ENCODE results near the gene RAB8B.

RAB8B gene

DNA sequence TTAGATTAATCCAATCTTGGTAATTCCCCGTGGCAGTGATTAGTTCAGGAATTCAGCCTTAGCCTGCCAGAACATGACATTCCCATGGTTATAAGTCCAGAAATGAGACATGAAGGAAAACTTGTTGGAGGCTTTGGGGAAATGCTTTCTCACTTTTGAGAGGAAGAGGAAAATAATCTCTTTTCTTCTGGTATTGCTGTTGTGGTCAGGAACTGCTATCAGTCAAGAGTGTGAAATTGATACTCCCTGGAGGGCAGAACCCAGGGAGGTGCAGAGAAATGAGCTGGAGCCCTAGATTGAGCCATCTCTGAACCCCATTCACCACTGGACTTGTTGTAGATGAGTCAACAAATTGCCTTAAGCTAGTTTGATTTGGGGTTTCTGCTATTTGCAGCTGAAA, 49.4 kb downstream of the RAB8B start:
- no peak for DNase-seq

DNA sequence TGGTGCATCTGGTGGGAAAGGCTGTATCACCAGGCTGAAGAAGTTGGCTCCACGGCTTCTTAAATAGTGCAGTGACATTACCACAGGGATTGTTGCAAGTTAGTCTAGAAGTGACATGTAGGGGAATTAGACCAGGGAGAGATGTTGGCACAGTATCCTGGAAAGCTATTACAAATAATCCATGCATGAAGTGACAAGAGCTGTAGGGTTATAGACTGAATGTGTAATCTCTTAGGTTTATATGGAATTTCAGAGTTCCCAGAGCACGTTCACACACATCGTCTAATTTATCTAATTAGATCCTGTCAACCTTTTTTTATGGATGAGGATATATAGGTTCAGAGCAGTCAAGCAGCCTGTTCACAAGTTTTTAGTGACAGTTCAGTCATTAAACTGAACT, 50.7 kb downstream of the RAB8B start:
- DNase-seq, result no peak

DNA sequence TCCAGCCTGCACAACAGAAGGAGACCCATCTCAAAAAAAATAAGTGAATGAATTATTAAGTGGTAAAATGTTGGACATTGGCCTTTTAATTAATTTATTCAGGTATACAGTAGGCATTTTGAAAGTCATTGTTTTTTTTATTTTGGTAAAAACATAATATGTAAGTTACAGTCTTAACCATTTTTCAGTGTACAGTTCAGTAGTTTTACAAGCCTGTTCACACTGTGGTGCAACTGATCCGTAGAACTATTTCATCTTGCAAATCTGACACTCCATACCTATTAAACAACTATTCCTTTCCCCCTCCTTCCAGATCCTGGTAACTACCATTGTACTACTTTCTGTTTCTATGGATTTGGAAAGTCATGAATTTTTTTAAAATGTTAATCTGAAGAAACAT, 51.9 kb downstream of the RAB8B start:
- no peak for DNase-seq

DNA sequence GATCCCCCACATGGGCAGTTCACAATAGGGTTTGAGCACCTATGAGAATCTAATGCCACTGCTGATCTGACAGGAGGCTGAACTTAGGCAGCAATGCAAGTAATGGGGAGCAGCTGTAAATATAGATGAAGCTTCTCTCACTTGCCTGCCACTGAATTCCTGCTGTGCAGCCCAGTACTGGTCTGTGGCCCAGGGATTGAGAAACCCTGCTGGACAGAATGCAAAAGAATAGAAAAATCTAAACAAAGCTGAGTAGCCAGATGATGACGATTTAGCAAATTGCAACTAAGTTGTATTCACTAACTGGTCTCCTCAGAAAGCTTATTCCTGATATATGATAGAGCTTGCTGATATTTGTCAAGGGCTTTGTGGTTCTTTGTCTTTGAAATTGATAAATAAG, 53.7 kb downstream of the RAB8B start:
- no peak for DNase-seq

DNA sequence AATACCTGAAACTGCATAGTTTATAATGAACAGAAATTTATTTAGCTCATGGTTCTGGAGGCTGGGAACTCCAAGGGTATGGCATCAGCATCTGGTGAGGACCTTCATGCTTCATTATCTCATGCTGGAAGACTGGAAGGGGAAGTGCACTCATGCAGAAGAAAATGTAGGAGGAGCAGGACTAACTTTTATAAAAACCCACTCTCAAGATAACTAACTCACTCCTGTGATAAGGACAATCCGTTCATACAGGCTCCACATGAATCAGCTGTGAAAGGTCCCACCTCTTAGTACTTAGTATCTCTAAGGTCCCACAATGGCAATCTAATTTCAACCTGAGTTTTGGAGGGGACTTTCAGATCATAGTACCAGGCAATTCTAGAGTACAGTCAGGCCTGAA, 54.4 kb downstream of the RAB8B start:
- DNase-seq, result no peak

DNA sequence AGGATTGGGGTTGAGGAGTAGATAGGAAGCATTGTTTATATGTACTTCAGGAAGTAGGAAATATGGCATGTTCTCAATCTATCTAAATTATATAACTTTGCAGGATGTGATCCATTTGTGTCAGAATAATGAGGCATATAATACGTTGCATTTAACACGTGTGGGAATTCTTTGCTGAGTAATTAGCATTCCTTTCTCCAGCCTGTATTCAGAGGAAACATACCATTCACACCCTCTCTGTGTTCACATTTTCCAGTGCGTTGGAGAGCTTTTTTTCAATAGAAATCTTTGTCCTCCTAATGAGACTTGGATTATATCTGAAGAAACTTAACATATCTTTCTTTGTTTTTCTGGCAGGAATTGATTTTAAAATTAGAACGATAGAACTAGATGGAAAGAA, 55.0 kb downstream of the RAB8B start:
- DNase-seq, result no peak

DNA sequence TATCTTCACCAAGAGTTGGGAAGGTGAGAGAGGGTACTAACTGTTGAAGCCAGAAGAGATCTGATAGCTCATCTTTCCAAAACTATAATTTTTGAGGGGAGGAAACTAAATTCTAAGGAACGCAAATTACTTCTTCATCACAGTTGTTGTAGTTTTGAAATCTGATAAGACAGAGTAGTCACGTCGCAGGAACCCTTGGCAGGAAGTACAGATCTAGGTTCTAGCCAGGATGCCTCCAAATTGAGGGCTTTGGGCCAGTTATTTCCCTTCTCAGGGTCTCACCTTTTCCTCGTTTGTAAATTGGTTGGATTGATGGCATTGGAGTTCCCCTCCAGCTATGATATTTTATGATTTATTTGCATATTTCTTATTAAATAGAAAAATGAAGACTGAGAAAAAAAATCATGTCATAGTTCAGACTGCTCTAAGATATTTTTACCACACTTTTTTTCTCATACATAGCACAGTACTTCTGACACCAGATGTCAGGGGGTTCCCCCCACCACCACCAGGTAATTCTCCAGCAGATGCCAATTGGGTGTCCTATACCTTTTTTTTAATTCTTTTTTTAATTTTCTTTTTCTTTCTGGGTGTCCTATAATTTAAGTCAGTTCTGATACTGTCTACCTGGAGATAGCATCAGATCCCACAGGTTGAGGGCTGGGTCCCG, 55.7 kb downstream of the RAB8B start:
- no peak for DNase-seq

DNA sequence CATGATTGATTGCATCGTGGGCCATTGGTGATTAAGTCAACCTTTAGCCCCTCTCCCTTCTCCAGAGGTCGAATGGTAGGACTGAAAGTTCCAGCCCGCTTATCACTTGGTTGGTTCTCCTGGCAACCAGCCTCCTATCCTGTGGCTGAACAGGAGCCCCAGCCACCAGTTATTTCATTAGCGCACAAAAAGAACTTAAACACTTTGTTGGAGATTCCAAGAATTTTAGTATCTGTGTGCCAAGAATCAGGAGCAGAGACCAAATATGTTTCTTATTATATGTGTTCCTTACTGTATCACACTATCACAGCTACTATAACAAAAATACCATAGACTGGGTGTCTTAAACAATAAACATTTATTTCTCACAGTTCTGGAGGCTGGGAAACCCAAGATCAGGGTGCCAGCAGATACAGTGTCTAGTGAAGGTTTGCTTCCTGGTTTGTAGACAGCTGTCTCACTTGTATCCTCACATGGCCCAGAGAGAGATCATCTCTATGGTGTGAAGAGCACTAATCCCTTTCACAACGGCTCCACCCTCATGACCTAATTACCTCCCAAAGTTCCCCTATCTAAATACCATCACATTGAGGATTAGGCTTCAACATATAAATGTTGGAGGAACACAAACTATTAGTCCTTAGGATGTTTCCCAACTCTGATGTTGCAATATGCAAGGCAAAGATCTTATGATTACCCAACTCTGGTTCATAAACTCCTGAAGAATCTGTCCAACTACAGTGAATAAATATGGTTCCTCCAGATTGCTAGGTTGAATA, 57.5 kb downstream of the RAB8B start:
- DNase-seq, result no peak

DNA sequence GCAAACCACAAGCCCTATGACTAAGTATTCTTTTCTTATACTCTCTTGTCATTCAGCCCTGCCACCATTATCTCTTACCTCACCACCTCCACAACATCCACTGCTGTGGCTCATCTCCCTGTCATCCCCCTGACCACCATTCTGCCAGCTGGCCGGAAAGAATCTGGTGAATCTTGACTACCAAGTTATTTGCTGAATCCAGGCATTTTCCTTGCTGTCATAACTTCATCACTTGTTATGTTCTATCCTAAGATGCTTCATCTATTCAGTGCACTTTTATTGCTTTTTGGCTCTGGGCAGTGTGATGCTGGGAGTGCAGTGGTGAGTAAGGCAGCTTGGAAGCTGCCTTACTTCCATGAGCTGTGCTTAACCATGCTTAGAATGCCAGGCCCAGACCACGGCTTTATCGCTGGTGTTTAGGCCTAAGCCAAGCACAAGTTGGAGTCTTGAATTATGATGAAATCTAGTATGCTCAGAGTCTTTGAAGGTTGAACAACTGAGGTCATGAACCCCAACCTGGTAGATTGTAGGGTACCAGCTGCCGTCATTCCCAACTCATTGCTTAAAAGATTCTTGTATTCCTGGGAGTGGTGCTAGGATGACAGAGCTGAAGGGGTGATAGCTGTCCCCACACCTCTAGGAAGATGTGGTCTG, 61.0 kb downstream of the RAB8B start:
- DNase-seq, result no peak

DNA sequence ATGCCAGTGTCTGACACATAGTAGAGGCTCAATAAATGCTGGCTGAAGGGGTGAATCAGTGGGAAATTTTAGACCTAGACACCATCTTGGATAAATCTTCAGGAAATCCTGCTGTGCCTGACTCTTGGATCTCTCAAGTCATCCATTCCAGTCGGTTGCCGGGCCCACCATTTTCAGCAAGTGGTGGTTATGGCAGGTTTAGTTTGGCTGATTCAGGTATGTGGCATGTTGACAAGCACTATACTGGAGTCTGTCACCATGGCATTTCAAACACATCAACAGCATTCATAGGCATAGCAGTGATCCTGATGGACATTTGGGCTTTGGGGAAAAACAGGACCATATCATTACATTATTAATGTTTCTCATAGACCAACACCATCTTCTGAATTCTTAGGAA, 62.3 kb downstream of the RAB8B start:
- no peak for DNase-seq

DNA sequence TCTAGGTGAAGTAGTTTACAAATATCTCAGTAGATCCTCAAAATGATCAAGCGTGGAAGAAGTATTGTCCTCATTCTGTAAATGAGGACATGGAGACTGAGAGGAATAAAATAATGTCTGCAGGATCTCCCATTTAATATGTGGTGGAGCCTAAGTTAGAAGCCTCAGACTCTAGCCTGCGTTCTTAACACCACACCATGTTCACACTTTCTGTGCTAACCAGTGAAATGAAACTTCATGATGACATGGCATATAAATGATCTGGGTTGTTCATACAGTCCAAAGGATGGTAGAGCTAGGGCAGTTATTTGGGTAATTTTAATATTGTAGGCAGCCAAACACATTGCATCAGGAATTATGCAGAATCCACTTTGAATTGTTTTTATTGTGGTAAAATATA, 62.9 kb downstream of the RAB8B start:
- DNase-seq, result no peak

DNA sequence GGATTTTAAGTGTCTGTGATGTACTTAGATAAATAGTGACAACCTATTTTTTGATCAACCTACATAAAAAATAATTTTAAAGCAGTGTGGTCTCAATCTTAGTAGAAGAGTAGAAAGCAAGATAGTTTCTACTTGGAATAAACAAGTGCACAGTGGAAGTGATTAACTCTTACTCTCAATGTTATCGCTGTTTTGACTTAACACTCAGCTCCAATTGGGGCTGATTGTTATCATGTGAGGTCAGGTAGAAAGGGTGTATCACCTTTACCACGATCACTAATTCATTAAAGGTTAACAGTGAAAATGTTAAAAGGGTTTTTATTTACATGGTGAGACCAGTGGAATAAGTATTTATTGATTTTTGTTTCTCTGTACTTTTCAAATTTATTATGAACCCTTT, 65.6 kb downstream of the RAB8B start:
- no peak for DNase-seq

DNA sequence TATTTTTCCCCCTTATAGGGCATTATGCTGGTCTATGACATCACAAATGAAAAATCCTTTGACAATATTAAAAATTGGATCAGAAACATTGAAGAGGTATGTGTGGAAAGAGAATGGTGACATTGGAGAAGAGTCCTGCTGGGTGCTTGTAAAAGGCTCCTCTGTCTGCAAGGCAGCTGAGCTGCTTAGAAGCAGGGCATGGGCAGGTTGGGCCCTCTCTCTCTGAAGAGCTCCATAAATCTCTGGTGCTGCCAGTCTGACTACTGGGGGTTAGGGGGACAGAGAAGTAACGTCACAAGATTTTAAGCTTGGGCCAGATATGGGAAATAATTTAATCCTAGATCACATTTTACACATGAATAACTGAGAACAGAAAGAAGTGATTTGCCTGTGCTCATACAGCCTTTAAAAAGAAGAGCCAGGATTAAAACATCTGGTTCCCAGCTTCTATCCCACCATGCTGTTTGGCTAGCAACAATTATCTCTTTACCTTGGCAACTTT, 66.1 kb downstream of the RAB8B start:
- no peak for DNase-seq

DNA sequence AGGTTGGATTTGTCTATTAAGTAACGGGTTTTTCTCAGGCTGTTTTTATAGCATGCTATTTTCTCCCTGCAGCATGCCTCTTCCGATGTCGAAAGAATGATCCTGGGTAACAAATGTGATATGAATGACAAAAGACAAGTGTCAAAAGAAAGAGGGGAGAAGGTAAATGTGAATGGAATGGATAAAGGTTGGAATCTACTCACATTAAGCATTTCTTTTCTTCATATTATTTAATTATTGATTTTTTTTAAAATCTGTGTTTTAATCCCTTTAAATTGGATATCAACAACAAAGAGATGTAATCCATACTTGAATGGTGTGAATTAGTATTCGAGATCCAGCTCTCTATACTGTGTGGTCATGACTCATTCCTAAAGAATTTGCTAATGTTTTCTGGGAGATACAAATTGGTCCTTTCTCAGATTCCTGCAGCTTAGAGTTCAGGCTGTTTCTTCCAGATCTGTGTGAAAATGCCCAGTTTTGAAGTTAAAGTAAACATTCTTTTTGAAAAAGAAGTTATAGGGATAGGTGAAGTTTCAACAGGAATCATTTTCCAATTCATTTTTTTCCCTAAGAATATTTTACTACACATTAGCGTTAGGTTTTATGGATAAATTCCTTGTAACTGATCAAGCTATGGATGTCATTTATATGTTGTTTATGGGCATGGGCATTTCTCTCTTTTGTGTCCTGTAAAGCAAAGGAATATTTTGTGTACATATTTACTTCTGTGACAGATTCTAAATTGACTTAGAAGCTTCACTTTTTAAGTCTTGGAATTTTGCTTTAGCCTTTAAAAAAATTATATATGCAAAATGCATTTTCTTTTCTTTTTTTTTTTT, 67.2 kb downstream of the RAB8B start:
- DNase-seq, result no peak

DNA sequence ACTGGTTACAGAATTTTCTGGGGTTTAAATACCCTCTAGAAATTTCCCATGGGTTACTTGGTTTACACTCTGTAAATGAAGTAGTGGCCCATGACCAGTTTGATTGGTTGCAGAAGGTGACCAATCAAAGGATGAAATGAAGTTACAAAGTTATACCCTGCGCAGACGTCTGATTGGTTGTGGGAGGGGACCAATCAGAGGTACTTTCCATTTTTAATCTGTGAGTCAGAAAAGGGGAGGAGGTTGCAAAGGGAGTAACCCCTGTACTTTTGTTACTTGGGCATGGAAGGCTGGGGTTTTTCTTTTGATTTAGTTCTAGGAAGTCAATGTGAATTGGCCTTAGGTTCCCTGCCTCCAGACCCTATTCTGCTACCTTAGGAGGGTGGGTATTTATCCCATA, 69.3 kb downstream of the RAB8B start:
- DNase-seq, result no peak

DNA sequence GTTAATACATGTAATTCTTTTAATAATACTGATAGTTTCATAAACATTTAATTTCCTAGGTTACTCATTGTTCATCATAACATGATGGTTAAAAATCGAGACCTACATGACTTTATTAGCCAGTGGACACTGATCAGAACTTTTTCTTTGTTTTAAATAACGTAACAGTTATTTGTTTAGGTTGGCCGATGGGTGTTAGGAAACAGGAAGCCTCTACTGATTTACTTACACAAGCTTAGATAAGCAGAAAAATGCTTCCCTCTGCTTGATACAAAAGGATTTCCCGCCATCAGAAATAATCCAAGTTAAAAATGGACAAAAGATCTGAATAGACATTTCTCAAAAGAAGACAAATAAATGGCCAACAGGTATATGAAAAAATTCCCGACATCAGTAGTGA, 71.4 kb downstream of the RAB8B start:
- no peak for DNase-seq

DNA sequence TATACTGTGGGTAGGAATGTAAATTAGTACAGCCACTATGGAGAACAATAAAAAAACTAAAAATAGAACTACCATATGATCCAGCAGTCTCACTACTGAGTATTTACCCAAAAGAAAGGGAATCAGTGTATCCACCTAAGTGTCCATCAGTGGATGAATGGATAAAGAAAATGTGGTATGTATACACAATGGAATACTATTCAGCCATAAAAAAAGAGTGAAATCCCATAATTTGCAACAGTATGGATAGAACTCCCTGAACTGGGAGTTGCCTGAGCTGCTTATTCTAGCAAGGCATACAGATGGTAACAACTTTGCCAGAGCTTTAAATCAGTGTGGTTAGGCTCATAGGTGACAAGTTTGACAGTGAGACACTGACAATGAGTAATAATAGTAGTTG, 71.9 kb downstream of the RAB8B start:
- DNase-seq, result no peak

DNA sequence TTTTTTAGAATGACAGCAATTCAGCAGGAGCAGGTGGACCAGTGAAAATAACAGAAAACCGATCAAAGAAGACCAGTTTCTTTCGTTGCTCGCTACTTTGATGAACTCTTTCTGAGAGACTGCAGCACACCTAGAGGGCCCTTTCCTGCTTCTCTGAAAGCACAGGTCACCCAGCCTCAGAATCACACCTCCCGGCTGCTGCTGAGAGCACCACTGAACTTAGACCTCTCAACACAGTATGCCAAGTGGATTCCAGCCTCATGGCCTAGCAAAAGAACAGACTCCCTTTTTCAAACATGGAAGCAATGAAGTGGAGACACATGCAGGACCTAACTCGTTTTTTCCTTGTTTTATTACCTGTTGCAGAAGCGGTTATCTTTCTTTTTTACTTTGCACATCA, 74.1 kb downstream of the RAB8B start:
- no peak for DNase-seq

DNA sequence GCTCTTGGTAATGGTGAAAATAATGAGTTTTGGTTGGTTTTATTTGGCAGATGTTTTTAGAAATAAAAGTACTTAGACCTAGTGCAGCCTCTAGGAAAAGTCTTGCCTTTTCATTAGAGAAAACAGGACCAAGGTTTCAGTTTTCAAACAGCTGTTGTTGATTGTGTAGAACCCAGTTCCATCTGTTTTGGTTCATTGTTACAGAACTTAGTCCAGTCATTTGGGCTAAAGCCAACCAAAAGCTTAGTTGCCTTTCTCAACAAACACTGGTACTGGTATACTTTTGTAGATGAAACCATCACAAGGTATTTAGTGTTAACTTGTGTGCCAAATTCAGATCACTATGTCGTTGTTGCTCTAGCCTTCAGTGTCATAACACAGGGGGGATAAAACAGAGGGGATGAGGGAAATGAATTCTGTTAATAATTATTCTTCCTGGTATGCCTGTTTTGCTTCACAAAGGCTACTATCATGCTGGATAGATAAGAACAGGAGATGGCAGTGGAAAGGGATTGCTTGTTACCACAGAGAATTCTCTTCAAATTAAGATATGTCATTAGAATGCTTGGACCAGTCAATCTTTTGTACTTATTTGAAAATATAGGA, 75.4 kb downstream of the RAB8B start:
- no peak for DNase-seq

DNA sequence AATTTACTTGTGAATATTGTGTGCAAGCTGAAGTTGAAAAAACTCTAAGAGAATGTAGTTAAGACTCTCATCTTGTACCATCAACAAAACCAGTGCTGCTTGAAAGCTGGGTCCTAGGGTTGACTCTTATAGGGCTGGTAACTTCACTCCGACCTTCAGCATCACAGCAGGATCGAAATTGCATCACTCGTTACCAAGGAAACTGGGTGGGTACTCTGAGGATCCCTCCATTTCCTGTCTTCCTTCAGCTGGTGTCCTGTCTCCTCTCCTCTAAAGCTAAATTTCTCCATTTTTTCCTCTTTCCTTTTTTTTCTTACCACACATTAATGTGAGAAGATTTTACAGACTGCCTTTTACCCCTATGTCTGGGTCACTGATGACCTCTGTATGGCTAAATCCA, 85.0 kb downstream of the RAB8B start:
- no peak for DNase-seq

DNA sequence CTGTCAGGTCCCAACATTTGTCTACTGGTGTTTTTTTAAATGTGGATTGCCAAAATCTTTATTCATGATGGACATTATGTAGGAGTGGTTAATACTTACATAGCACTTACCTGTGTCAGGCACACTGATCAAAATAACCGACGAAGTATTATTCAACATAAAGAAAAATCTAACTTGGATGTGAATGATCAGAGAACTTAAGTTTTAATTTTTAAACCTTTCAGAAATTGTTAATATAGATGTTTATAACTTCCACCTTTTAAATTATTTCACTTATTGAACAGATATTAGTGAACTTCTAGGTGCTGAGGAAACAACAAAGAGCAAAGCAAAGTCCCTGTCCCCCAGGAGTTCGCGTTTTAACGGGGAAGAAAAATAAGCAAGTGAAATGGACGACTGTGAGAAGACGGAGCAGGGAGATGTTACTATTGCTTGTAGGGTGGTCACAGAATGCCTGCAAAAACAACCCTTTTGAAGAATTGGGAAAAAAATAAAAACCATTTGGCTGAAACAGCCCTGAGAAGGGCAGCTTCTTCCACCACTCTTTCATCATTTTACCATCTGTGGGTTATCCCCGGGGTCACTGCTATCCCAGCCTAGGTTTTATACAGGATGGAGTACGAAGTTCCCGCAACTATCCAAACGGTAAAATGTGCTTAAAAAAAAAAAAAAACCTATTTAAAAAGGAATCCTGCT, 87.1 kb downstream of the RAB8B start:
- no peak for DNase-seq
